ENCODE measurements around the gene SBF2.

SBF2 gene

DNA sequence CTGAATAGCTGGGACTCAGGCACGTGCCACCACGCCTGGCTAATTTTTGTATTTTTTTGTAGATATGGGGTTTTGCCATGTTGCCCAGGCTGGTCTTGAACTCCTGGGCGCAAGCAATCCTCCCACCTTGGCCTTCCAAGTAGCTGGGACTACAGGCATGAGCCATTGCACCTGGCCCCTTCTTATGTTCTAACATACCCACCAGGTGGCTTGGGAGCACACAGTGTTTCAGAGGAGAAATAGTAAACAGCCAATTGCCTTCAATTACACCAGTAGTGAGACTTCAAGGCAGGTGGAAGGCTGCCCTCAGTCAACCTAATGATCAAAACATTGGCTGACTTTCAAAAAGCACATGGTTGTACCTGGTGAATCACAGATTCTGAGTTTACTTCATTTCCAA lies 462.9 kb downstream of the SBF2 start:
- no peak for DNase-seq

DNA sequence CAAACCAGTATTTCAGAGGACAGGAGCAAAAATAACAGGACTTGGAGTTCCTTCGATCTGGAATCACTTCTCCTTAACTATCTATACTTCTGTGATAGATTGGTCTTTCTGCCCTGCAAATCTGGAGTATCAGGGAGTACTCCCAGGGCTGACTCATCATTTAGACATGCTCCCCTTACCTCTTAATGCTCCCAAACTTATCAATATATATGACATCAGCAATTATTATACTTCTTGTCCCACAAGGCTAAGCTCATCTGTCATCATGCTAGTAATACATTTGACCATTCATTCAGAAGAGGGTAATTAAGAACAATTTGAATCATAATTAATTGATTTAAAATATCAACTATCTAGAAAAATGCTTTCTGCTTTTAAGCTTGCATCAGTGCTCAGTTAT lies 466.3 kb downstream of the SBF2 start:
- no peak for DNase-seq

DNA sequence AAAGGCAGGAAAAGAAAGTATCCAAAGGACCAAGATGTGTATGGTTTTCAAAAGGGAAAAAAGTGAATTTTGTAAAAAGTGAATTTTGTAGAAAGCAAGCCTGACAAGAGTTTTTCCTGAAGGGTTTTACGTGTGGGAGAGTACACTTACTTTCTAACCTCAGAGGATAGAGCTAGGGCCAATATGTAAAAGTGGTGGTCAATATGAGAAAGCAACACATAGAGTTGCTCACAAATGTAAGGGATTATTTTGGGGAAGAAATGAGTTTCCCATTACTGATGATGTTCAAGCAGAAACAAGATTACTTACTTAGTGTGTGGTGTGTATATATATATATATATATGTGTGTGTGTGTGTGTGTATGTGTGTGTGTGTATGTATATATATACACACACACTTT lies 467.6 kb downstream of the SBF2 start:
- no peak for DNase-seq

DNA sequence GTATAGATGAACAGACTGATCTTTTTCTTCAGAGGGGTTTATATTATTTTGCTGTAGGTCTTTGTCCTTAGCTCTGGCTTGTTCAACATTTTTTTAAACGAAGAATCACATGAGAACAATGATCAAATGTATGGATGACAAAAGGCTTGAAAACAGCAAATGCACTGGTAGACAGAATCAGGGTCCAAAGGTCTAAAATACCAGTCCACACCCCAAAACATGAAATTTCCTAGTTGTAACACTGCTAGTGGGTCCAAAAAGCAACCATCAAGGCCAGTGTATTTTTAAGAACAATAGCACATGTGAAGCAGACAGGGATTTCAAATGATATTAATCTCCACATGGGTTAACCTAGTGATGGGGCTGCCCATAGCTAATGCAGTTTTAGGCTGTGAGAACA lies 468.1 kb downstream of the SBF2 start:
- DNase-seq, result no peak

DNA sequence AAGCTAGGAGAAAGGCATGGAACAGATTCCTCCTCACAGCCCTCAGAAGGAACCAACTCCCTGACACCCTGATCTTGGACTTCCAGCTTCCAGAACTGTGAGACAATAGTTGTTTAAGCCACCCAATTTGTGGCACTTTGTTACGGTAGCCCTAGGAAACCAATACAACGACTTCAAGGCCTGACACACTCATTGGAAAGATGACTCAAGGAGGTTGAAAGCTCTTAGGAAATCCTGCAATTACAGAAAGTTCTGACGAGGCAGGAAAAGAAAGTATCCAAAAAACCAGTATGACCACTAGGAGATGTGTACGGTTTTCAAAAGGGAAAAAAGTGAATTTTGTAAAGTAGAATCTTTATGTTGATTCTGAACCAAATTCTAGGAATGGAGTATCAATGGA lies 468.7 kb downstream of the SBF2 start:
- DNase-seq, result no peak

DNA sequence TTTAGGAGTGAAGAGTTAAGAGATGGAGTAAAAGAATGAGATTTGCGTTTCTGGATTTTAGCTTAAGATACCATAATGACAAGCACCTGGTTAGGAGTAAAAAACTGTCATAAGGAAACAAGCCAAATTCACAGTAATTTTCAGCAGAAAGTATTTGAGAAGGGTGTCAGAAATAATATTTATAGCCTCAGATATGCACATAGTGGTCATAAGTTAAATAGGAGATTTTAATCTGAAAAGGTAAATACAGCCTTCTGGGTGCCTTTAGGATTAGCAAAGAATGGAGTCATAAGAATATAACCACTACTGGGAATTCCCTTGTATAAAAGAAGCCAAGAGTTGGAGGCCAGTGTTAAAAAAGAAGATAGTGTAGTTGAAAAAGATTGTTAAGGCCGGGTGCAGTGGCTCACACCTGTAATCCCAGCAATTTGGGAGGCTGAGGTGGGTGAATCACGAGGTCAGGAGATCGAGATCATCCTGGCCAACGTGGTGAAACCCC lies 470.1 kb downstream of the SBF2 start:
- no peak for DNase-seq

DNA sequence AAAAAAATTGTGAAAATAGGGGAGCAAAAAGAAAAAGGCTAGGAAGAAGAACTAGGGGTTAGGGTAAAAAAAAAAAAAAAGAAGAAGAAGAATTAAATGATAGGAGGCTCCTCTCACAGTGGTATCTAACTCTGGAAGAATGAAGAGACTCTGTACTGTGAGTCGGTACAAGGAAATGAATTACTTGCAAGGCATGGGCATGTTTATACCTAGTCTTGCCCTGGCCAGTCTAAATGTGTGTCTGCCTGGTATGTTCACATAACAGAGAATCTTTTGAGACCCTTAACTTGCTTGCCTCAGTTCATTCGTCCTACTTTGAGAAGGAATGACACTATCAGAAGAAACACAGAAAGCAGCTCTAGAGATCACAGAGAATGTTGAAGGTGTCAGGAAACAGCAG lies 470.6 kb downstream of the SBF2 start:
- no peak for DNase-seq

DNA sequence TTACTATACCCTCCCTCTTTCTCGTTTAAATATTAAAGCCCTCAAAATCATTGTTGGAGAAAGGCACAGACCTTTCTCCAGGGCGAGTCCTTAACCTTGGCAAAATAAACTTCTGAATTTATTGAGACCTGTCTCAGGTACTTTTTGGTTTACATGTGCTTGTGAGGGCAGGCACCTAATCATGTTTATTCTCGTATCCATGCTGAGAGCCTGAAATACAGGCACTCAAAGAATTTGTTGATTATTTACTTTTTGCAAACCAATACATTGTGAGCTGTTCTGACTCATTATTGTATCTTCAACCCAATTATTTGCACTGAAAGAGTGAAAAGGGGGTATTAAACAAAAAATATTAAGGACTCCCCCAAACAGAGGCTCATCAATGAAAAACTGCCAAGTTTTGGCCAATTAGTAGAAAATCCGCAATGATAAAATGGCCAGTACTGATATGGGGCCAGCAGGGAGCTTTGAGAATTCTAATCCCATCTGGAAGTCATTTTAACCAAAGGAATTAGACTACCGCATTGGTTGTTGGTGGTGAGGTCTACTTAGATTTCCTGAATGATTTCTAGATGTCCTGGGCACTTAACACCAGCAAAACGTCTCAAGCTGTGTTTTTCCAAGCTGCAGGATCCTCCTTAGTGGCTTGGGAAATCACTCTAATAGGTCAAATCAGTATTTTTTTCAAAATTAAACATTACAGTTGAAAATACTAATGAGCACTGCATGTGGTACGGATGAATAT lies 472.8 kb downstream of the SBF2 start:
- no peak for DNase-seq

DNA sequence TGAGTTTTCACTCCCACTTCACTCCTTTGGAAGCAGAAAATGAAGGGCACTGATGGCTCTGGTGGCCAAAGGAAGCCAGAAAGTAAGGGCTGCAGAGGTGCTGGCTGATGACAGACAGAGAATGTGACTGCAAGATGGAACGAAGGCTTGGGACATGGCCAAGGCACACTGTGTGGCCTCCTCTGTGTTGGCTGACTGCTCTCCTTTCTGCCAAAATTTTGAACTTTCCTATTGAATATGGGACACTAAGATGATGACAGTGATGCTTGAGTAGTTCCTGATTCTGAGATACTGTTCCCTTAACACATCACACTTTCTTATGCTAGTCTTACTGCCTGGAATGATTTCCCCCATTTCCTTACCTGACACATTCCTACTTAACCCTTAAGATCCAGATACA lies 473.8 kb downstream of the SBF2 start:
- DNase-seq, result no peak

DNA sequence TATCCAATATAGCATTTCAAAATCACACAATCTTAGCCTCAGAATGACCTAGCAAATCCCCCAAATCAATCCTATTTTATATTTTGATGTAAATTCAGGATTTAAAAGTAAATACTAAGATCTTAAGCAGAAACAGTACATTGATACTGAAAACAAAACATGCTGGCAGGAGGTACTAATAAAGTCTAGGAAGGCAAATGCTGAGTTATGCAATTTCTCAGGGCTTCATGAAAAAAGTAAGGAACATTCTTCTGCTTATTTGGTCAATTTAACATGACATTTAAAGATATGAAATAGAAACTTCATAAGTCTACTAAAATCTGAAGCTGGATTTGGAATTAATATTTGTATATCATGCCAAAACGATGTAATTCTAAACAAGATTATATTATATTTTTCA lies 476.8 kb downstream of the SBF2 start:
- no peak for DNase-seq

DNA sequence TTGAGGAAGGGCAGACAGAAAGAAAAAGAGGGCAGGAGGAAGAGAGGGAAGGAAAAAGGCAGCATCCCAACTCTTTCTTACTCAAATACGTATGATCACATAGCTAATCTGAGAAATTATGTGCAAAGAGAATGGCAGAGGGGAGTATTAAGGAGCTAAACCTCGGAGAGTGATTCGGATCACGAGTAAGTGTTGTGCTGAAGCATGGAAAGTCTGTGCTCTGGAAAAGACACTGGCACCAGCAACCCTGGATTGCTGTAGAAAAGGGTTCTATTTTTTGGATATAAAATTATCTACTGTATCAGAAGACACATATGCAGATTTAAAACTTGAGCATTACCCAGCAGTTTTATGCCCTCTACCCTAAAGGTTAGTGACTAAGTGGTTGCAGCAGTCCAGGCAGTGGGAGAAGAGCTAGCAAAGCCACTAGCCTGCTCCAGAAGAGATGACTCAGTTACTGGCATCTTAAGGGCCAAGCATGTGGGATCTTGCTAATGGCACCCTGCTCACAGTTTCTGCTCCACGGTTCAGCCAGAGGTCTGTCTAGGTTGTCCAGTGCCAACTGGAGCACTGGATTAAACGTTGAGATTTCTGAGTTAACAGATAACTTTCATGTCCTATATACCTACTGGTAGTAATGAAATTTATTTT lies 478.4 kb downstream of the SBF2 start:
- DNase-seq, result no peak

DNA sequence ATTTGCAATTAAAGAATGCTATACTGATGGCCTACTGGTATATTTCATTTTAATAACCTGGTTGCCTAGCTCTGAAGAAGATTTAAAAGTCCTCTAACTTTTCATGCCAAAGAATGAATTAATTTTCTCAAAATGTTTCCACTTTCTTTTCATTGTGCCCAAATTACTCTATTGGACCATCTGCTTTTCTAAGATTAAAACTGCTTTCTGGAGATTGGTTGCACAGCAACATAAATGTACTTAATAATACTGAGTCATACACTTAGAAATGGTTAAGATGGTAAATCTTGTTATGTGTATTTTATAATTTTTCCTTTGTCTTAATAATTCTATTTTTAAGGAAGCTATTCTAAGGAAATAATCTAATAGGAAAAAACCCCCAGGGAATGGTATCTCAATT lies 479.9 kb downstream of the SBF2 start:
- no peak for DNase-seq

DNA sequence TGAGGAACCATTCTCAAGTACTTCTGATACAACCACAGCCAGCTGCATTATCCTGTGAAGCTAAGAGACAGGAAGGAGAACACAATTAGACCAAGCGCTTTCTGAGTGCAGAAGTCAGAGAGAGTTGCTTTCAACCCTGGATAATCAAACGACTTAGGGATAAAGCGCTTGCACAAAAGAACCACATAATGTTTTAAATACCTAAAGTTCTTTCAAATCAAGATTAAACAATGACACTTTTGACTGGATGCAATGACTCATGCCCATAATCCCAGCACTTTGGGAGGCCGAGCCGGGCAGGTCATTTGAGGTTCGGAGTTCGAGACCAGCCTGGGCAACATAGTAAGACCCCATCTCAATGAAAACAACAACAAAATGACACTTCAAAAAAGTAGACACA lies 485.1 kb downstream of the SBF2 start:
- DNase-seq, result no peak

DNA sequence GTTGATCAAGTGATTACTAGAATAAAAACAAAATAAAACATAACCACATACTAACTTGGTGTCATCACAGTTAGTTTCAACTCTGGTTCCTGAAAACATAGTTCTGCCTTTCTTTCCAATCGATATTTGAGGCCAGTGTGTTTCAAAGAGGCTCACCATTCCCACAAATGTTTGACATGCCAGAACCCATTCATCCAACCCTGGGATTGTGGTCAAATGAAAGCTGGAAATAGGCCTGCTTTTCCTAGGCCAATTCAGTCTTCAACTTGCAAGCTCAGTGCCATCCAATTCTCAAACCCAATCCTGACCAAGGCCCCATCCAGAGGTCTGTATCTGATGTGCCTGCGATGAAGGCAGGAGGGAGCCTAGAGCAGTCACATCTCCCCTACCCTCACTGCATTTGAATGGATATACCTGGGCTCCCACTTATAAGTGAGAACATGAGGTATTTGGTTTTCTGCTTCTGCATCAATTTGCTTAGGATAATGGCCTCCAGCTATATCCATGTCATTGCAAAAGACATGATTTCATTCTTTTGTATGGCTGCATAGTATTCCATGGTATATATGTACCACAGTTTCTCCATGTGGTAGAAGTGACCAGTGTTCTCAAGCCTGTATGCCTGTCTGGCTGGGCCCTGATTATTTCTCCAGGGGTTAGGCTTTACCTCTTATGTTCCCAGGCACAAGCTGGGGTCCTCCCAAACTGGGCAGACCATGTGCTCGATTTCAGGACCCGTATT lies 486.9 kb downstream of the SBF2 start:
- no peak for DNase-seq

DNA sequence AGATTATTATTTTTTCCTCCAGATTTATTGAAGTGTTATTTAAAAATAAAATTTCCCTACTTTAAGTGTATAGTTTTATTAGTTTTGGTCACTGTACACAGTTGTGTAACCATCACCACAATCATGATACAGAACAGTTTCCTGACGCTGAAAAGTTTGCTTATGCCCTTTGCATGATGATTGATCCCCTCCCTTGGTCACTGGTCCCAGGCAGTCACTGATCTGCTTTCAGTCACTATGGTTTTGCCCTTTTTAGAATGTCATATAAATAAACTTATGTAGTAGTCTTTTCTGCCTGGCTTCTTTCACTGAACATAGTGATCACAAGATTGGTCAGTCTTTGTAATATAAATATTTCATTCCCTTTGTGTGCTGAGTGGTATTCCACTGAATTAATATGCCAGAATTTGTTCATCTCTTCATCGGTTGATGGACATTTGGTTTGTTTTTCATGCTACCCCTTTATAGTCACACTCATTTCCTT lies 489.6 kb downstream of the SBF2 start:
- no peak for DNase-seq

DNA sequence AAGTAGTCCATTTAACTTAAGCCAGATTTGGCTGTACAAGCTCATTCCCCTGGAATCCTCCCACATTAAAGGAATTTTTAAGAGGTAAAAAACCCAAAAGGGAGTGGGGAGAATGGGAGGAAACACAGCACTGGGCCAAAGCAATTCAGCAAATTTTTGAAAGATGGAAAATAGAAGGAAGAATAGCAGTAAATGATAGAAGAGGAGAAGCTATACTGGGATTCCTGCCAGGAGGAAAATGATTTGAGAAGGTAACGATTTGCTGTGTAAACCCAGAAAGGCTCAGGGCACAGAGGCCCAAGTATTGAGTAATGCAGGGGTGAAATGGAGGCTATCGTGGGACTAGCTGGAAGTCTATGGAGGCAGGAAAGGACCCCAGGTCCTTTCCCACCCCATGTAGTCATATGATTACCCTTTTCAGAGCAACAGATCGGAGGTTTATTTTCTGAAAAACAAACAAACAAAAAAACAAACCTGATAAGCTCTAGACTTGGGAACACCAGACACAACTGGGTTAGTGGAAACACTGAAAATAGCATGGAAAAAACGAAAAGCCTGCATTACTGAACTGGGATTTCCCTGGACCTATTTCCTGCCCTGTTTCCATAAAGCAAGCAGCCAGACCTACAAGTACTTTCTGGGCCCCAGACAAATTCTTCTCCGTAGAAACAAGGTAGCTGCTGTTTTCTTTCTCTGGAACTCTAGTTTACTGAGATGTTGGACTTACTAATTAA lies 490.2 kb downstream of the SBF2 start:
- no peak for DNase-seq

DNA sequence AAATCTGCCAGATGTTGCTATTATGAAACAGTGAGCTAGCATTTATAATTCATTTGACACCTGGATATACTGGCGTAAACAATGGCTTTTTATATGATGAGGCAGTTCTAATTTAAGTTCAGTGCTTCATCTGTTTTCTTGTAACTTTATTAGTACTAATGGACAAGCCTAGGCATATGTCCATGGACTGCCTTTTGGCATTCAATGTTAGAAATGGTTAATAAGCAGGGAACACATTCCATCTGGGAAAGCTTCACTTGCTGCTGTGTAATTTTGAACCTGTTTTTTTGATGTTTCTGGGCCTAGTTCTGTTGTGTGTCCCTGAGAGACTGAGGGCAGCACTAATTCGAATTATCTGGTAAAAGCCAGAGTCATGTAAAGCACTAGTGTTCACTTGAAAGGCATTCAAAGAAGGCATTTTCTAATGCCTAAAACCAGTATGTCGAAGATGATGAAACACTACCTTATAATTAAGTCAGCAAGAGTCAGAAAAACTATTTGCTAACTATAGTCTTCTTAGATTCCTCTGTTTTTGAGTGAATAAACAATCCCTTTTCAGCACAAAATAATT lies 491.6 kb downstream of the SBF2 start:
- DNase-seq, result no peak

DNA sequence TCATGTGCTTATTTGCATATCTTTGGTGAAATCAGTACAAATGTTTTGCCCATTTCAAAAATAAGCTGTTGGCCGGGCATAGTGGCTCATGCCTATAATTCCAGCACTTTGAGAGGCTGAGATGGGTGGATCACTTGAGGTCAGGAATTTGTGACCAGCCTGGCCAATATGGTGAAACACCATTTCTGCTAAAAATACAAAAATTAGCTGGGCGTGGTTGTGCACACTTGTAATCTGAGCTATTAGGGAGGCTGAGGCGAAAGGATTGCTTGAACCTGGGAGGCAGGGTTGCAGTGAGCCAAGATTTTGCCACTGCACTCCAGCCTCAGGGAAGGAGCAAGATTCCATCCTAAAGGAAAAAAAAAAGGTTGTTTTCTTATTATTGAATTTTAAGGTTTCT lies 494.1 kb downstream of the SBF2 start:
- DNase-seq, result no peak

DNA sequence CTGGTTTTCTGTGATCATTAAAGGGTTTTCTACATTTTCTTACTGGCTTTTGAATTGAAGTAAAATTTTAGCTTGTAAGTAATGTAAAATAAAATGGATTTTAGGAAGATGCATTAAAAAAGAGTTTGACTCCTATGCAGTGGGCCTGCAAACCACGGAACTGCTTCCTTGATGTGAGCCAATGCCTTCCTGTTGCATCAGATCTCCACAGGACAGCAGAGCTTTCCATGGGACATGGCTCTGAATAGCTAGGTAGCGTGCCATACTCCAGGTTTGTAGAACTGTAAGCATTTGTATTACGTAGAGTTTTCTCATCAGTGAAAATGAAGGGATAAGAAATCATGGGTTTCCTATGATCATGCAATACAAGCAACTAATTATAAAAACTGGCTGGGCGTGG lies 496.7 kb downstream of the SBF2 start:
- DNase-seq, result no peak

DNA sequence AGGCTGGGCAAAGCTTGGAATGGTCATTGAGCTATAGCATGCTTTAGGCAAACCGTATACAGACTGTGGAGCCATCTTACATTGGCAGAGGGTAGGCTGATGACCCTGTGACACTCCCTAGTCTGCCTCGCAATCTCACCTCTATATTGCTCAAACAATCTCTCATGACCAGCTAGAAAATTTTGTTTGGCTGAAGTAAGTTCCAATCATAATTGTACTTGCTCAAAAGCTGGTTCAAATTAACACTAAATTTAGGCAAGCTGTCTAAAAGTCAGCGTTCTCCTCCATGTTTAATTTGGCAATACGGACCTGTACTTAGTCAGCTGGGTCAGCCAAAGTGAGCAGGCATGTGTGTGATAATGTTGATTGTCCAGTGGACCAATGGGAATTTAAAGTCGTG lies 497.2 kb downstream of the SBF2 start:
- DNase-seq, result no peak

DNA sequence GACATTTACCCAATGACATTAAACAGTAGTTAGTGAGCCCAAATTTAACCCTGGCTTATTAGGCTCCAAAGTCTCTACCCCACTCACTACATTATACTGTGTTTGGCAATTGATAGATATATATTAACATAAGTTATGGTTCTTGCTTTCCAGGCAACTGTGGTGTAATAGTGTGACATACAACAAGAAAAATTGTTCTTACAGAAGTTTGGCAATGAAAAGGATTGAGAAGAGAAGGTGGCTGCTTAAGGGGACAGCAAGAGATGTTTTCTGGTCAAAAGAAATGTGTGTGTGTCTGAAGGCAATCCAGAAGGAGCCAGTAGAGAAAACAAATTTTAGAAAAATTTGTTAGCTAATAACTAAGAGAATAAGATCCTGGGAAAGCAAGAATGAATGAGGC lies 497.8 kb downstream of the SBF2 start:
- DNase-seq, result no peak

DNA sequence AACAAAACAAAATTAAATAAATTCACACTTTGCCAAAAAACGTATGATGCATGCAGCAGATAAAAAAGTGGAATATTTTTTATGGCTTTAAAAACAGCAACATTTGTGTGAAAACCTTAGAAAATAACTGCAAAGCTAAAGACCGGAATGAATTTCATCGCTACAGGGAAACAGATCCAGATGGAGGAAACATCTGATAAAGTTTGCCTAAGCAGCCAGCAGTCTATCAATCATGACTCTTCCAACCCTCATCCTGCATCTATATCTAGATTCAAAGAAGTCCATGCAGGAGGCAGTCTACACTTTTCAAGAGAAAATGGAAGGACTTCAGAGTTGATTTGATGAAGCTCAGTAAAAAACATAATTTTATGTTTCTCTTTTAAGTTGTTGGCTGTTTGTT lies 503.3 kb downstream of the SBF2 start:
- DNase-seq, result no peak

DNA sequence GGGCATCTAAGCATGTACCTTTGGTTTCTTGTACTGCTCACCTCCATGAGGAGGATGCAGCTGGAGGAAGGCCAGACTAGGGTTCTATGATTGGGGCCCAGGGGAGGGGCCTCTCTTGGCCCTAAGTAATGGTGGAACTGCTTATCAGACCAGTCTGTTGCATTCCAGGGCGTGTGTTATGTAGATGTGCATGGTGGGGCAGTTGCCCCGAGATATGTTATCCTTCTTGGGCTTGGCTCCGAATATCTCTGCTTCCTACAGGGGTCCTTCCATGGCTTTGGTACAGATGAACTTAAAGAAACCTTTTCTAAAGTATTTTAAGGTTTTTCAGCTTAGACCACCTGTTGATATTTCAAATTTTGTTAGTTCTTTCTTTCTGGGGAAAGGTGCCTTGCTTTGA lies 504.1 kb downstream of the SBF2 start:
- DNase-seq, result no peak

All from stimulated activated CD4-positive, alpha-beta T cell treated with anti-CD3 and anti-CD28 coated beads, Interleukin-2, amount 100 ng/mL, for 24 hours (primary cell).